K562 (cell line): ENCODE results near the gene PCLAF. TPM values are rescaled to one million over a fixed set of nuclear protein-coding genes. Genes with fewer than 3 reads are reported as not detected.

Source experiments
- ATAC-seq: fragments of 200-7000 bp; cut with Tn5 transposase; 3 replicates; pipeline ENCODE4 v1.9.1; 2020; ENCODE audit warnings: moderate library complexity
- BruUV-seq: library from RNA; stranded (reverse); fragments of 400-500 nt; replicated peaks from 2 replicates; lab custom pipeline; 2021; lab: Mats Ljungman, UMichigan
- CTCF ChIA-PET: fragments of 300-600 bp; formaldehyde crosslinking; extraction: SDS; loops from one replicate; lab custom pipeline; 2021; ENCODE audit warnings: low intra/inter-chr PET ratio; lab: Yijun Ruan, JAX
- POLR2A ChIA-PET: fragments of 300-600, 350-650 bp; sonication (Branson Sonifier 250); formaldehyde crosslinking; extraction: SDS; loops from one replicate; lab custom pipeline; 2021; ENCODE audit warnings: antibody characterized with exemption, inconsistent platforms; lab: Yijun Ruan, JAX
- DNase-seq, 4 experiments: peaks; one replicate each; pipeline versions ENCODE4 v3.0.0 to v3.0.0-alpha.2; 2011 to 2018; ENCODE audit warnings: low spot score in 3 of 4, mixed read lengths in 3 of 4; ENCODE audit errors: extremely low read depth in 1 of 4
- FAIRE-seq: peaks from 2 replicates; lab custom pipeline; 2011; peaks lifted over from hg19 to GRCh38; lab: Jason Lieb, UNC
- H2AFZ ChIP-seq: 2 replicates; pipeline ENCODE4 v1.6.0; 2011; ENCODE audit warnings: low read depth, low read length, control low read depth, inconsistent platforms
- H3K27ac ChIP-seq: fragments of 200-600 bp; 3 replicates; pipeline ENCODE4 v1.8.0; 2011; ENCODE audit warnings: low read depth, mild to moderate bottlenecking, control low read depth, inconsistent platforms, low read length, moderate library complexity, mixed read lengths; ENCODE audit errors: extremely low read depth
- H3K27me3 ChIP-seq, 2 experiments: fragments of 300-600 bp in 1 of 2; 2 replicates in 1 of 2; 3 replicates in 1 of 2; pipeline versions ENCODE4 v1.6.0 to v1.8.0; 2011; ENCODE audit warnings: inconsistent platforms in 2 of 2, low read length in 2 of 2, mild to moderate bottlenecking in 1 of 2, mixed read lengths in 1 of 2, moderate library complexity in 1 of 2; ENCODE audit not compliant: control insufficient read depth in 2 of 2, insufficient read depth in 2 of 2
- H3K36me3 ChIP-seq: fragments of 300-600 bp; 3 replicates; pipeline ENCODE4 v1.8.0; 2011; ENCODE audit warnings: mild to moderate bottlenecking, low read length, inconsistent platforms; ENCODE audit not compliant: control insufficient read depth, insufficient read depth
- H3K4me1 ChIP-seq, 2 experiments: fragments of 200-600 bp in 1 of 2; replicated peaks in 1 of 2; 2 replicates in 1 of 2; 3 replicates in 1 of 2; pipeline versions ENCODE4 v1.5.1 to v1.8.0; 2011; ENCODE audit warnings: inconsistent platforms in 2 of 2, low read length in 2 of 2, mild to moderate bottlenecking in 1 of 2, mixed read lengths in 1 of 2, moderate library complexity in 1 of 2; ENCODE audit not compliant: control insufficient read depth in 2 of 2, insufficient read depth in 2 of 2
- H3K4me2 ChIP-seq: 2 replicates; pipeline ENCODE4 v1.6.1; 2011; ENCODE audit warnings: low read length, control low read depth, inconsistent platforms, mixed read lengths; ENCODE audit not compliant: insufficient read depth
- H3K4me3 ChIP-seq: fragments of 200-600 bp; sonication (generic), shearing (Covaris generic); 2 replicates; pipeline ENCODE4 v1.5.1; 2016; ENCODE audit warnings: control low read depth, inconsistent platforms
- H3K79me2 ChIP-seq: fragments of 200-600 bp; 3 replicates; pipeline ENCODE4 v1.8.0; 2011; ENCODE audit warnings: low read length, inconsistent platforms; ENCODE audit not compliant: control insufficient read depth, insufficient read depth
- H3K9ac ChIP-seq, 2 experiments: 2 replicates each; pipeline versions ENCODE4 v1.6.0 to v1.6.1; 2011; ENCODE audit warnings: low read depth in 2 of 2, low read length in 2 of 2, control low read depth in 1 of 2, inconsistent platforms in 1 of 2, mild to moderate bottlenecking in 1 of 2, mixed read lengths in 1 of 2; ENCODE audit not compliant: insufficient read depth in 1 of 2
- H3K9me1 ChIP-seq: one replicate; pipeline ENCODE4 v1.6.0; 2011; ENCODE audit warnings: inconsistent platforms, mild to moderate bottlenecking, low read length, moderate library complexity; ENCODE audit not compliant: control insufficient read depth, insufficient read depth
- H3K9me3 ChIP-seq: replicated peaks from 2 replicates; pipeline ENCODE4 v1.5.1; 2011; ENCODE audit warnings: low read depth, low read length, inconsistent platforms; ENCODE audit not compliant: control insufficient read depth, insufficient read depth
- H4K20me1 ChIP-seq: replicated peaks from 2 replicates; pipeline ENCODE4 v1.6.1; 2011; ENCODE audit warnings: low read length, inconsistent platforms, mixed read lengths; ENCODE audit not compliant: control insufficient read depth, insufficient read depth
- BMI1 ChIP-seq: fragments of 150-350 bp; IDR thresholded peaks from 2 replicates; pipeline ENCODE4 v1.6.1; 2014; ENCODE audit warnings: low read length
- EP400 ChIP-seq: fragments of 450-650 bp; IDR thresholded peaks from 2 replicates; pipeline ENCODE4 v1.6.1; 2017; ENCODE audit warnings: antibody characterized with exemption, mild to moderate bottlenecking, moderate library complexity
- FOXM1 ChIP-seq, 2 experiments: fragments of 450-650 bp in 1 of 2; sonication (generic) in 1 of 2; formaldehyde crosslinking in 1 of 2; IDR thresholded peaks; 2 replicates each; pipeline versions ENCODE4 v1.6.1 to v1.9.0; 2017 to 2022; ENCODE audit warnings: low read depth in 2 of 2, mild to moderate bottlenecking in 2 of 2, missing genetic modification reagents in 1 of 2, moderate library complexity in 1 of 2
- GABPB2 ChIP-seq: fragments of 250-450 bp; sonication (Bioruptor Pico); conservative IDR thresholded peaks from 2 replicates; pipeline ENCODE4 v1.5.1; 2021; ENCODE audit warnings: mild to moderate bottlenecking
- MITF ChIP-seq: IDR thresholded peaks from 2 replicates; pipeline ENCODE4 v1.6.1; 2014; ENCODE audit warnings: antibody characterized with exemption
- NBN ChIP-seq: fragments of 450-650 bp; IDR thresholded peaks from 2 replicates; pipeline ENCODE4 v1.6.1; 2016; ENCODE audit warnings: low read depth, mild to moderate bottlenecking
- PHF8 ChIP-seq: fragments of 200-600 bp; sonication (generic); IDR thresholded peaks from 2 replicates; pipeline ENCODE4 v1.6.1; 2012; ENCODE audit warnings: mixed run types, mild to moderate bottlenecking, inconsistent platforms, low read length, moderate library complexity, borderline replicate concordance
- WHSC1 ChIP-seq: IDR thresholded peaks from one replicate; pipeline ENCODE4 v1.6.1; 2012; ENCODE audit warnings: low read length, control low read depth, inconsistent platforms
- ZNF24 ChIP-seq: fragments of 450-650 bp; IDR thresholded peaks from 2 replicates; pipeline ENCODE4 v1.6.1; 2016
- ZNF263 ChIP-seq: sonication (generic); formaldehyde crosslinking; IDR thresholded peaks from 2 replicates; pipeline ENCODE4 v1.8.0; 2022; ENCODE audit warnings: mild to moderate bottlenecking, missing genetic modification reagents, borderline replicate concordance
- ZNF707 ChIP-seq: fragments of 250-450 bp; sonication (Bioruptor Pico); conservative IDR thresholded peaks from 2 replicates; pipeline ENCODE4 v1.8.0; 2022; ENCODE audit warnings: inconsistent platforms, mild to moderate bottlenecking, moderate library complexity
- WGBS: fragments of 100-300 bp; shearing (Covaris generic); methylation state at CpG from one replicate; pipeline ENCODE4 v1.1.6; 2016; ENCODE audit warnings: low coverage, mixed read lengths; ENCODE audit not compliant: insufficient coverage; ENCODE audit errors: missing lambda C conversion rate; 5-methylcytosine and 5-hydroxymethylcytosine counted together
- in situ Hi-C: fragments of 300-500 bp; cut with MboI; formaldehyde crosslinking; loops from 4 replicates; pipeline ENCODE4 v1.15.0; 2018; ENCODE audit warnings: inconsistent platforms, mixed read lengths
- intact Hi-C: fragments of 100-400 bp; cut with micrococcal nuclease; formaldehyde crosslinking; loops from 2 replicates; pipeline ENCODE4 v1.14.2; 2022
- polyA plus RNA-seq, 8 experiments: library from polyadenylated mRNA; depleted of rRNA in 4 of 8; stranded (reverse) in 5 of 8; unstranded in 3 of 8; fragments of >200 nt; fragmentation: Nextera tagmentation in 2 of 8; fragmentation: Illumina TruSeq in 1 of 8; extraction: Ambion mirVana in 2 of 8; extraction: Trizol in 1 of 8; gene quantifications; 2 replicates each; pipeline versions ENCODE4 v1.2.1 to v1.2.3, GENCODE V29; 2011 to 2014; ENCODE audit warnings: inconsistent platforms in 1 of 8, missing spikeins in 1 of 8
- total RNA-seq, 7 experiments: library from RNA; depleted of rRNA in 6 of 7; stranded (reverse); fragments of >200 nt in 6 of 7; fragmentation: Illumina TruSeq in 2 of 7; extraction: Trizol in 2 of 7; gene quantifications; 2 replicates each; pipeline versions ENCODE4 v1.2.1 to v1.2.3, GENCODE V29; 2011 to 2021; ENCODE audit warnings: low replicate concordance in 1 of 7
- TF ChIP-seq, protein P1 (sequence below): fragments of 450-650 bp; IDR thresholded peaks from 2 replicates; pipeline ENCODE4 v1.6.1; 2017; ENCODE audit warnings: antibody characterized with exemption
- TF ChIP-seq, protein P2 (sequence below): fragments of 250-450 bp; sonication (Bioruptor Pico); IDR thresholded peaks from 2 replicates; pipeline ENCODE4 v1.5.0; 2021
- TF ChIP-seq, protein P3 (sequence below), 2 experiments: fragments of 200-800 bp in 1 of 2; sonication (Bioruptor generic) in 1 of 2; sonication (generic) in 1 of 2; formaldehyde crosslinking in 1 of 2; IDR thresholded peaks in 1 of 2; conservative IDR thresholded peaks in 1 of 2; 2 replicates each; pipeline versions ENCODE4 v1.5.0 to v1.6.1; 2016 to 2020; ENCODE audit warnings: missing compliant biosample characterization in 1 of 2, missing genetic modification characterization in 1 of 2, missing genetic modification reagents in 1 of 2

The PCLAF gene
- total and polyA plus RNA-seq, 9 of the 15 experiments (the other 6 are each of a cell fraction or from before 2014, with no cell fraction given) = 112 to 881 (median 360) TPM

GRCh38 chr15:64355944-64356709 lies 25.1 kb downstream of the PCLAF start, which contains the start of gene CSNK1G1:
Gene CSNK1G1 (minus strand): TSS chr15:64356173. CDS start chr15:64300499, 55,674 bp downstream.
- Histone ChIP-seq H3K9ac (peak within 1 kb of the TSS; percentile 80 to 95), H3K4me3 (peak within 1 kb of the TSS; percentile 82), H3K27me3 (no peaks in the 10 kb centered on the region), H3K27ac (peak within 1 kb of the TSS; percentile 77), H3K36me3 (peaks cover 16% of the 10 kb centered on the region), H3K4me2 (peak within 1 kb of the TSS; percentile 88), H3K79me2 (peaks cover 26% of the 10 kb centered on the region), H3K4me1 (peaks cover 7 to 13% of the 10 kb centered on the region in 2 experiments; a peak in 4 of 5 replicates), H2AFZ (peak within 1 kb of the TSS; percentile 83), H4K20me1 (no peaks in the 10 kb centered on the region), H3K9me3 (no peaks in the 10 kb centered on the region), H3K9me1 (no peaks in the 10 kb centered on the region)
- ChIA-PET POLR2A (interaction anchor here (0.6 to 2.2 kb wide), 5 partner anchors 9 to 903 kb away, joined by 3 to 9 read pairs (median 3); partner anchors contain the start of gene PPIB), CTCF (interaction anchor here (0.6 to 2.0 kb wide), 3 partner anchors 139 to 200 kb away, joined by 3 to 22 read pairs (median 5); no protein-coding TSS in a partner anchor)
- FAIRE-seq (peak; percentile 96), ATAC-seq (peak; percentile 98), DNase-seq (peak; percentile 89 to 99 (median 92))
- in situ Hi-C loops = loop anchor here (10.0 kb wide), 1 partner anchor 151 kb away; no protein-coding TSS in a partner anchor
- under 1% methylated on average over 33 of the region's 42 CpGs for WGBS
- BruUV-seq = no TSS peak
- intact Hi-C loops = loop anchor here (1.0 kb wide), 3 partner anchors 139 to 193 kb away; partner anchors contain the start of gene PPIB
- TF ChIP-seq FOXM1 (IDR thresholded peaks at IDR 0.05; ENCODE audit: low read depth) = no peak
- no peak for TF ChIP-seq FOXM1 (CRISPR knock-in tag; IDR thresholded peaks at IDR 0.05; ENCODE audit: low read depth)
- no peak for TF ChIP-seq ZNF24
- TF ChIP-seq GABPB2 (CRISPR knock-in tag) = no peak
- peak; percentile 72; the same call in 1 of the 2 replicates for TF ChIP-seq PHF8
- TF ChIP-seq ZNF263 (CRISPR knock-in tag) = peak; percentile 95
- peak; percentile 68; the same call in 1 of the 2 replicates for TF ChIP-seq NBN
- TF ChIP-seq BMI1 = peak; percentile 87
- peak; percentile 58 for TF ChIP-seq EP400
- TF ChIP-seq, protein P1, sequence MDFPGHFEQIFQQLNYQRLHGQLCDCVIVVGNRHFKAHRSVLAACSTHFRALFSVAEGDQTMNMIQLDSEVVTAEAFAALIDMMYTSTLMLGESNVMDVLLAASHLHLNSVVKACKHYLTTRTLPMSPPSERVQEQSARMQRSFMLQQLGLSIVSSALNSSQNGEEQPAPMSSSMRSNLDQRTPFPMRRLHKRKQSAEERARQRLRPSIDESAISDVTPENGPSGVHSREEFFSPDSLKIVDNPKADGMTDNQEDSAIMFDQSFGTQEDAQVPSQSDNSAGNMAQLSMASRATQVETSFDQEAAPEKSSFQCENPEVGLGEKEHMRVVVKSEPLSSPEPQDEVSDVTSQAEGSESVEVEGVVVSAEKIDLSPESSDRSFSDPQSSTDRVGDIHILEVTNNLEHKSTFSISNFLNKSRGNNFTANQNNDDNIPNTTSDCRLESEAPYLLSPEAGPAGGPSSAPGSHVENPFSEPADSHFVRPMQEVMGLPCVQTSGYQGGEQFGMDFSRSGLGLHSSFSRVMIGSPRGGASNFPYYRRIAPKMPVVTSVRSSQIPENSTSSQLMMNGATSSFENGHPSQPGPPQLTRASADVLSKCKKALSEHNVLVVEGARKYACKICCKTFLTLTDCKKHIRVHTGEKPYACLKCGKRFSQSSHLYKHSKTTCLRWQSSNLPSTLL = no peak
- TF ChIP-seq, protein P2, sequence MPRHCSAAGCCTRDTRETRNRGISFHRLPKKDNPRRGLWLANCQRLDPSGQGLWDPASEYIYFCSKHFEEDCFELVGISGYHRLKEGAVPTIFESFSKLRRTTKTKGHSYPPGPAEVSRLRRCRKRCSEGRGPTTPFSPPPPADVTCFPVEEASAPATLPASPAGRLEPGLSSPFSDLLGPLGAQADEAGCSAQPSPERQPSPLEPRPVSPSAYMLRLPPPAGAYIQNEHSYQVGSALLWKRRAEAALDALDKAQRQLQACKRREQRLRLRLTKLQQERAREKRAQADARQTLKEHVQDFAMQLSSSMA (CRISPR knock-in tag) = no peak
- no peak for TF ChIP-seq WHSC1
- TF ChIP-seq, protein P3, sequence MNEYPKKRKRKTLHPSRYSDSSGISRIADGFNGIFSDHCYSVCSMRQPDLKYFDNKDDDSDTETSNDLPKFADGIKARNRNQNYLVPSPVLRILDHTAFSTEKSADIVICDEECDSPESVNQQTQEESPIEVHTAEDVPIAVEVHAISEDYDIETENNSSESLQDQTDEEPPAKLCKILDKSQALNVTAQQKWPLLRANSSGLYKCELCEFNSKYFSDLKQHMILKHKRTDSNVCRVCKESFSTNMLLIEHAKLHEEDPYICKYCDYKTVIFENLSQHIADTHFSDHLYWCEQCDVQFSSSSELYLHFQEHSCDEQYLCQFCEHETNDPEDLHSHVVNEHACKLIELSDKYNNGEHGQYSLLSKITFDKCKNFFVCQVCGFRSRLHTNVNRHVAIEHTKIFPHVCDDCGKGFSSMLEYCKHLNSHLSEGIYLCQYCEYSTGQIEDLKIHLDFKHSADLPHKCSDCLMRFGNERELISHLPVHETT (CRISPR knock-in tag; conservative IDR thresholded peaks at IDR 0.05 in 1 of 2, IDR thresholded peaks at IDR 0.05 in 1 of 2) = no peak; a peak in 1 of 4 replicates
- no peak for TF ChIP-seq ZNF707
- TF ChIP-seq MITF = 0 out of 2 replicates have a peak, but pooled peaks have one; percentile 43
